ENCODE measurements around the gene NAPA.

Gene NAPA

DNA sequence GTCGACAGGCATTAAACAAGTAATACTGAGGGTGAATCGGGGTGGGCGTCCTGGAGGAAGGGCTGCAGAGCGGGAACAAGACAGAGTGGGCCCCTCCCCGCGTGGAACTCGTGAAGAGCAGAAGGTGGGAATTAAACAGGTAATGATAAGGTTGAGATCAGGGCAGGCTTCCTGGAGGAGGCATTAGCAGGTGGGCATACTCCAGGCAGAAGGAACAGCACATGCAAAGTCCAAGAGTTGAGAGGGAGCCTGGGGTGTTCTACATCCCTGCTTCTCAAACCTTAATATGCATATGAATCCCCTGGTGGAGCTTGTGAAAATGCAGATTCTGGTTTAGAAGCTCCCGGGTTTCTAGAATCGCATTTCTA lies 66.5 kb downstream of the NAPA start:
- DNase-seq, result no peak

DNA sequence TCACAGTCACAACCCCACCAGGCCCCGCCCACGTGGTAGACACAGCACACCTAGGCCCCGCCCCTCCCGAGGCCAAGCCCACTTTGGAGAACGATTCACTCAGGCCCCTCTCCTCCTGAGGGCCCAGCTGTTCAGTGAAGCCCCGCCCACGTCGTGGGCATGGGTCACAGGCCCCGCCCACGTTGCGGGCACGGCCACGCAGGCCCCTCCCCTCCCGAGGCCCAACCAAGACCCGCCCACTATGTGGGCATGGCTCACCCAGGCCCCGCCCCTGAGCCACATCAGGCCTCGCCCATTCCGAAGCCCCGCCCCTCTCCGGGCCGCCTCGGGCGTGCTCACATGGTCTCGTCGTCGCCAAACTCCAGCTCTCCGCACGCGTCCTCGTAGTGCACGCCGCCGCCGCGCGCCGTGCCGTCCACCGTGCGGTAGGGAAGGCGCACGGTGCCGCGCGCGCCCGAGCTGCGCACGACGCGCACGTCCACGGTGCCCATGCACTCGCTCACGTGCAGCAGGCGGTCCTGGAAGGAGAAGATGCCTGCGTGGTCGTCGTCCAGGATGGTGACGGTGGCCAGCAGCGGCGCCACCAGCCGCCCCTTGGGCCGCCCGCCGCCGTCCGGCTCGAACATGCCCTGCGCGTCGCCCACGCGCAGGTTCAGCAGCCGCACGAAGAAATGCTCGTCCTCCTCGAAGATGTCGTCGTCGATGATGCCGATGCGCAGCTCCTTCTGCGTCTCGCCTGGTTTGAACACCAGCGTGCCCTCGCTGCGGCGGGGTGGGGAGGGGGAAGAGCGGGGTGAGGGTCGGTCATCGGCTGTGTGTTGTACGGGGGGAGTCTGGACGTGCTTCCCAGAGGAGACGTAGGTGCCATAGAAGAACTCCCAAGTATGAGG lies 67.1 kb downstream of the NAPA start:
- peak; percentile 47 for DNase-seq

DNA sequence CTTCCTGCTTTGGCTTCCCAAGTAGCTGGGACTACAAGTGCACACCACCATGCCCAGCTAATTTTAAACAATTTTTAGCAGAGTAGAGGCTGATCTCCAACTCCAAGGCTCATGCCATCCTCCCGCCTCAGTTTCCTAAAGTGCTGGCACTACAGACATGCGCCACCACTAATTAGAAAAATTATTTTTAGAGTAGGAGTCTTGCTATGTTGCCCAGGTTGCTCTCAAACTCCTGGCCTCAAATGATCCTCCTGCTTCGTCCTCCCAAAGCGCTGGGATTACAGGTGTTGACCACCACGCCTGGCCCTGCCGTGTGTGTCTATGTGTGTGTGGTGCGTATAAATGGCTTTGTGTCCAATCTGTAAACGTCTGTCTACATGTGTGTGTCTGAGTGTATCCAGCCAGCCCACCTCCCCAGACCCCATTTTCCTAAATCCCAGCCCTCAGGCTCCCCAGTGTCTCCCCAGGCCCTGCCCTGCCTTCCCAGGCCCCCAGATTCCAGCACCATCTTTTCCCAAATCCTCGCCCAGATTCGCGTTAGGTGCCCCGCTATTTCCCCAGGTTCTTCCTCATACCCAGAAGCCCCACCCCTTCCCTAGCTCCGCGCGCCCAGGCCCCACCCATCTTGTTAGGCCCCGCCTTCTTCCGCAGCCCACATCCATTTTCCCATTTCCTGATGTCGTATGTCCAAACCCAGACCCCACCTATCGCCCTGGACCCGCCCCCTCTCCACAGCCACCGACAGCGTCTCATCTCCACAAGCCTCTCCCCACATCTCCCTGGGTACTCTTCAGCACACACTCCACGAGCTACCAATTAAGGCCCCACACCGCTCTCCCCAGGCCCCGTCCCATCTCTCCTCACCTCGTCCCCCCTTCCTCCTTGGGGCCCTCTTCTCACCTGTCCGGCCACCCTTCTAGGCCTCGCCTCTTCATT lies 68.1 kb downstream of the NAPA start:
- no peak for DNase-seq

DNA sequence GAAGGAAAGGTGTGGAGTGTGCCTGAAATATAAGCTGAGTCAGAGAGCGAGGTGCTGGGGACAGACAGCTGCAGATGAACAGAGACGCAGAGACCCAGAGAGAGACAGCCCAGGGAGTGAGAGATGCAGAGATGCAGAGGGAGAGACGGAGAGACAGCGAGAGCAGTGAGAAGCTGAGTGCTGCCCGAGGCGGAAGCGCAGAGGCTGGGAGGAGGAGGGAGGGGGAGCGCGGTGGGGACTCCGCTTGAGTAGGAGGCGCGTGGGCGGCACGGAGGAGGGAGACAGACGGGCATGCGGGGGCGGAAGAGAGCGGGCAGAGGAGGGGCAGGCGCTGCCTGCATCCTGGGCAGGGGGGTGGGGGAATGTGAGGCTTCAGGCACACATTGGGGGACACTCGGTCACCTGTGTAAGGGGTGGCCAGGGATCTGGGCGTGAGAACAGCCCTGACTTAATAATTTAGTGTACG lies 68.9 kb downstream of the NAPA start:
- DNase-seq, result peak; percentile 50

DNA sequence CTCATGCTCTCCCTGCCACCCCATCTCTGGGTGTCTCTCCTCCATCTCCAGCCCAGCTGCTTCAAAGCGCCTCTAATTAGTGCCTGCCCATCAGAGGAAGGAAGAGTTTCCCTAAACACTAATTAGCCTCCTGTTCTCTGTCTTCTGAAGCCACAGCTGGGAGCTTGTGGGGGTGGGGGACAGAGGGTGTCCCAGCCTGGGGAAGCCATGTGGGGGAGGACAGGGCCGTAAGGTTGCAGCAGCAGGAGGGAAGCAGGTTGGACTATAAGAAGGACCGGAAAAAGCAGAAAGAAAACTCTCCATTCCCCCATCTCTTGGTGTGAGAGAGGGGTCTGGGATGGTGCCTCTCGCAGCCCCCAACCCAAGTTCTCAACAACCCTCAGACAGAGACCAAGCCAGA lies 69.3 kb downstream of the NAPA start:
- DNase-seq, result no peak

DNA sequence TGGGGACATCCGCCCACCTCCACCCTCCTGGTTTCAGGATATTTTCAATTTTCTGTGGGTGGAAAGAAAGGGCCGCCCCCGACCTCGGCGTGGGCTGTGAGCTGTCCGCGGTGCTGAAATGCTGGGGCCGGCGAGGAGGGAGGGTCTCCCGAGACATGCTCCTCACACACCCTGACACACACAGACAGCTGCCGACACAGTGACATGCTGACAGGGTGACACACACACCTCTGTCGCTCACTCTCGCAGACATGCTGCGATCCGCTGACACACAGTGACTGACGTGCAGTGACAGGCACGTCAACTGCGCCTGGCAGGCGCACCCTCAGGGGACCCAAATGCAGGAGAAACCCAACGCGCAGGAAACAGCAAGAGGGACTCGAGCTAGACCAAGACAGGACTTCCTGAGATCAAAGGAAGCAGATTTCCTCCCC lies 70.5 kb downstream of the NAPA start:
- no peak for DNase-seq

DNA sequence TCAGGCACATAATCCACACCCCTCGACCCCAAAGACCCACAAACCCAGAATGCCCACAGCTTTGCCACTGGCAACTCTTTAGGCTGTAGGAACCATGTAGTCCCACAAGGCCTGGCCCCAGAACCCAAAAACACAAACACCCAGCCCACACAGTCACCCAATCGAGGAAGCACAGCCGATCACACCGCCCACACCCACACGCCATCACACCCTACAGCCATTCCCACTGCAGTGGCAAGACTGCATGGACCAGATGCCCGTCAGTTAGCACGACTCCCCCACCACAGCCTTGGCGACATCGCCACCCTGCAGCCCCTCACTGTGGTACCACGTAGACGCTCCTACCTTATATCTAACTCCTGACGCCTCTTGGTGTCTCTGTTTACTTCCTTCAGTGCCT lies 71.5 kb downstream of the NAPA start:
- no peak for DNase-seq

DNA sequence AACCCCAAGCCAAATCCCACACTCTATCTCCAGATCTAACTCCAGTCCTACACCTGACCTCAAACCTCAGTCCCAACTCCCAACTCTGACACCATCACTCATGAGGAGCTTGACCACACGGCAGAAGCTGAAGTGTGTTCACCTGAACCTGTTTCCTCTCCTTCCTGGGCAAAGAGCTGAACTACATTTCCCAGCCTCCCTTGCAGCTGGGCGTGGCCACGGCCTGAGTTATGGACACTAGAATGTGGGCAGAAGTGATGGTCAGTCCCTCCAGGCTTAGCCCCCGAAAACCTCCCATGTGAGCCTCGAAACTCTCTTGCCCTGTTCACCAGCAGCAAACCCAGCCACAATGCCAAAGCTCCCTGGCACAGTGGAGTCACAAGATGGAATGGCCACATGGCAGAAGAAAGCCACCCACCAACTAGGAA lies 76.1 kb downstream of the NAPA start:
- no peak for DNase-seq
